NCI-H526 (cell line): ENCODE results near the gene SIVA1.

Experiments
- DNase-seq, 2 experiments: peaks; one replicate each; lab custom pipeline; 2025; lab: John Stamatoyannopoulos, UW

Gene SIVA1

GRCh38 chr14:104784846-104785707, 32.1 kb downstream of the SIVA1 start:
- no peak for DNase-seq

GRCh38 chr14:104785708-104786080, 32.7 kb downstream of the SIVA1 start:
- no peak for DNase-seq

- DNase-seq, result no peak
Measured at GRCh38 chr14:104786091-104786586, 33.2 kb downstream of the SIVA1 start.

GRCh38 chr14:104786726-104787675, 34.1 kb downstream of the SIVA1 start:
- DNase-seq, result no peak

- no peak for DNase-seq
Measured at GRCh38 chr14:104787736-104788135, 34.8 kb downstream of the SIVA1 start.

- no peak for DNase-seq
Measured at GRCh38 chr14:104788161-104788818, 35.3 kb downstream of the SIVA1 start.

GRCh38 chr14:104788873-104789663, 36.1 kb downstream of the SIVA1 start:
- no peak for DNase-seq

GRCh38 chr14:104789752-104790743, 37.1 kb downstream of the SIVA1 start:
- DNase-seq, result no peak

- DNase-seq, result no peak
Measured at GRCh38 chr14:104791425-104791824, 38.5 kb downstream of the SIVA1 start.

- DNase-seq, result peak in 1 of 2 experiments; percentile 32
Measured at GRCh38 chr14:104792101-104792884, 39.3 kb downstream of the SIVA1 start.

- no peak for DNase-seq
Measured at GRCh38 chr14:104792945-104793702, 40.2 kb downstream of the SIVA1 start.

GRCh38 chr14:104793703-104793959, 40.7 kb downstream of the SIVA1 start:
- DNase-seq, result no peak

GRCh38 chr14:104794099-104794498, 41.2 kb downstream of the SIVA1 start:
- DNase-seq, result peak in 1 of 2 experiments; percentile 75

- DNase-seq, result peak in 1 of 2 experiments; percentile 45
Measured at GRCh38 chr14:104794631-104794992, 41.7 kb downstream of the SIVA1 start.

GRCh38 chr14:104794993-104795780, 42.2 kb downstream of the SIVA1 start, which contains the start of gene AKT1:
Gene AKT1 (minus strand): TSS chr14:104795748. CDS start chr14:104792643, 3,105 bp downstream.
- no peak for DNase-seq

GRCh38 chr14:104795781-104796686, 43.1 kb downstream of the SIVA1 start:
- peak in 1 of 2 experiments; percentile 71 for DNase-seq

- DNase-seq, result no peak
Measured at GRCh38 chr14:104796687-104797081, 43.7 kb downstream of the SIVA1 start.
